RPMI7951 (cell line): Measurements from ENCODE around the gene C12orf57. TPM values are rescaled to one million over a fixed set of nuclear protein-coding genes. Genes with fewer than 3 reads are reported as not detected.

Source experiments
- DNase-seq: peaks from one replicate; pipeline ENCODE4 v3.0.0-alpha.2; 2012; ENCODE audit warnings: low read depth
- total RNA-seq: library from RNA; depleted of rRNA; stranded (reverse); fragments of >200 nt; shearing (Covaris generic); gene quantifications from 2 replicates; pipeline ENCODE4 v1.2.3, GENCODE V29; 2014

Gene C12orf57
- total RNA-seq, 1 experiment from 2014 or later = 245 TPM

GRCh38 chr12:6964605-6965025, 20.8 kb downstream of the C12orf57 start:
- DNase-seq = no peak

GRCh38 chr12:6965026-6965661, 21.3 kb downstream of the C12orf57 start:
- peak; percentile 67 for DNase-seq

- no peak for DNase-seq
Observed at GRCh38 chr12:6965714-6966113, 21.9 kb downstream of the C12orf57 start.

GRCh38 chr12:6966351-6966750, 22.5 kb downstream of the C12orf57 start:
- no peak for DNase-seq

GRCh38 chr12:6967651-6968100, 23.9 kb downstream of the C12orf57 start:
- DNase-seq = no peak

- no peak for DNase-seq
Observed at GRCh38 chr12:6968426-6968825, 24.6 kb downstream of the C12orf57 start.

- DNase-seq = peak; percentile 3
Observed at GRCh38 chr12:6970096-6970527, 26.3 kb downstream of the C12orf57 start.

GRCh38 chr12:6974180-6974579, 30.4 kb downstream of the C12orf57 start:
- no peak for DNase-seq

GRCh38 chr12:6975297-6976032, 31.6 kb downstream of the C12orf57 start:
- DNase-seq = no peak

GRCh38 chr12:6977653-6978052, 33.8 kb downstream of the C12orf57 start:
- DNase-seq = no peak

- no peak for DNase-seq
Observed at GRCh38 chr12:6978188-6978587, 34.4 kb downstream of the C12orf57 start.

- no peak for DNase-seq
Observed at GRCh38 chr12:6978611-6979011, 34.8 kb downstream of the C12orf57 start.

- no peak for DNase-seq
Observed at GRCh38 chr12:6979021-6979420, 35.2 kb downstream of the C12orf57 start.

- DNase-seq = no peak
Observed at GRCh38 chr12:6979453-6979852, 35.6 kb downstream of the C12orf57 start.

- DNase-seq = no peak
Observed at GRCh38 chr12:6980075-6980474, 36.3 kb downstream of the C12orf57 start.

GRCh38 chr12:6980740-6981139, 36.9 kb downstream of the C12orf57 start:
- no peak for DNase-seq

- no peak for DNase-seq
Observed at GRCh38 chr12:6981152-6982052, 37.6 kb downstream of the C12orf57 start.

- no peak for DNase-seq
Observed at GRCh38 chr12:6982532-6982931, 38.7 kb downstream of the C12orf57 start.

GRCh38 chr12:6987956-6988553, 44.2 kb downstream of the C12orf57 start:
- no peak for DNase-seq
